A549 (cell line): Measurements from ENCODE around the gene ACER3. TPM values are rescaled to one million over a fixed set of nuclear protein-coding genes. Genes with fewer than 3 reads are reported as not detected.

Experiments
- ATAC-seq, 2 experiments: fragments of 200-7000 bp in 1 of 2; fragments of >200 bp in 1 of 2; cut with Nextera tagmentation in 1 of 2; cut with Tn5 transposase in 1 of 2; 3 replicates each; pipeline versions ENCODE4 v1.8.0 to v1.9.1; 2018 to 2020; ENCODE audit warnings: mild to moderate bottlenecking in 1 of 2, moderate library complexity in 1 of 2
- CTCF ChIA-PET: fragments of 300-600 bp; sonication (Branson Sonifier 250); formaldehyde crosslinking; extraction: SDS; loops from one replicate; lab custom pipeline; 2021; ENCODE audit warnings: antibody characterized with exemption, inconsistent platforms; lab: Yijun Ruan, JAX
- POLR2A ChIA-PET: fragments of 350-600 bp; formaldehyde crosslinking; extraction: SDS; loops from one replicate; lab custom pipeline; 2021; ENCODE audit warnings: antibody characterized with exemption, inconsistent platforms; lab: Yijun Ruan, JAX
- DNase-seq, 2 experiments: peaks; one replicate each; pipeline versions ENCODE4 v3.0.0 to v3.0.0-alpha.2; 2011 to 2016; ENCODE audit warnings: low read depth in 1 of 2, low spot score in 1 of 2
- FAIRE-seq: peaks from 2 replicates; lab custom pipeline; 2011; peaks lifted over from hg19 to GRCh38; lab: Jason Lieb, UNC
- H3K27ac ChIP-seq, 2 experiments: fragments of >200 bp; sonication (Bioruptor Twin); formaldehyde crosslinking; 3 replicates each; pipeline ENCODE4 v1.5.1; 2016 to 2017
- H3K4me1 ChIP-seq: fragments of >200 bp; sonication (Bioruptor Twin); formaldehyde crosslinking; 3 replicates; pipeline ENCODE4 v1.6.1; 2016
- H3K4me2 ChIP-seq: fragments of >200 bp; sonication (Bioruptor Twin); formaldehyde crosslinking; 3 replicates; pipeline ENCODE4 v1.6.1; 2016
- H3K4me3 ChIP-seq: fragments of >200 bp; sonication (Bioruptor Twin); formaldehyde crosslinking; 3 replicates; pipeline ENCODE4 v1.5.1; 2016
- H3K9me3 ChIP-seq: fragments of >200 bp; sonication (Bioruptor Twin); formaldehyde crosslinking; 3 replicates; pipeline ENCODE4 v1.6.1; 2016
- EHMT2 ChIP-seq: fragments of 200-600 bp; sonication (generic); IDR thresholded peaks from 2 replicates; pipeline ENCODE4 v1.6.1; 2016; ENCODE audit warnings: antibody characterized with exemption, low read depth, mild to moderate bottlenecking, moderate library complexity
- ESRRA ChIP-seq: fragments of 150-350 bp; IDR thresholded peaks from 2 replicates; pipeline ENCODE4 v1.6.1; 2014; ENCODE audit warnings: mild to moderate bottlenecking, low read length, borderline replicate concordance
- FOSB ChIP-seq: fragments of 250-450 bp; sonication (Bioruptor Pico); IDR thresholded peaks from 2 replicates; pipeline ENCODE4 v1.5.0; 2020; ENCODE audit warnings: mild to moderate bottlenecking, moderate library complexity
- HOXB13 ChIP-seq: fragments of 250-450 bp; sonication (Bioruptor Pico); IDR thresholded peaks from 2 replicates; pipeline ENCODE4 v1.5.0; 2020; ENCODE audit warnings: low read depth, mild to moderate bottlenecking, moderate library complexity
- JUN ChIP-seq, 2 experiments: fragments of >200 bp; sonication (Bioruptor Twin); formaldehyde crosslinking; IDR thresholded peaks; 2 replicates in 1 of 2; 3 replicates in 1 of 2; pipeline ENCODE4 v1.6.1; 2016 to 2017
- KDM5A ChIP-seq: fragments of 200-600 bp; sonication (generic); IDR thresholded peaks from 2 replicates; pipeline ENCODE4 v1.6.1; 2016; ENCODE audit warnings: antibody characterized with exemption, mild to moderate bottlenecking
- MAFK ChIP-seq: fragments of 450-650 bp; IDR thresholded peaks from 2 replicates; pipeline ENCODE4 v1.6.1; 2014; ENCODE audit not compliant: partially characterized antibody
- NFE2L2 ChIP-seq: fragments of 150-350 bp; conservative IDR thresholded peaks from 2 replicates; pipeline ENCODE4 v1.6.1; 2014; ENCODE audit warnings: low read length
- NR3C1 ChIP-seq: fragments of >200 bp; sonication (Bioruptor Twin); formaldehyde crosslinking; IDR thresholded peaks from 3 replicates; pipeline ENCODE4 v1.6.1; 2017
- RARB ChIP-seq: fragments of 250-450 bp; sonication (Bioruptor Pico); IDR thresholded peaks from 2 replicates; pipeline ENCODE4 v1.8.0; 2021; ENCODE audit warnings: mild to moderate bottlenecking, moderate library complexity
- RCOR1 ChIP-seq: fragments of 150-350 bp; IDR thresholded peaks from 2 replicates; pipeline ENCODE4 v1.6.1; 2014; ENCODE audit warnings: antibody characterized with exemption, low read length, low read depth
- RNF2 ChIP-seq: fragments of 200-600 bp; sonication (generic); IDR thresholded peaks from 2 replicates; pipeline ENCODE4 v1.6.1; 2016; ENCODE audit warnings: low read depth, mild to moderate bottlenecking, antibody characterized with exemption, moderate library complexity, borderline replicate concordance
- SREBF2 ChIP-seq: fragments of 450-650 bp; IDR thresholded peaks from 2 replicates; pipeline ENCODE4 v1.6.1; 2014; ENCODE audit warnings: mild to moderate bottlenecking, moderate library complexity
- TP53 ChIP-seq: fragments of 250-450 bp; sonication (Bioruptor Pico); IDR thresholded peaks from 2 replicates; pipeline ENCODE4 v1.5.0; 2021; ENCODE audit warnings: mild to moderate bottlenecking, moderate library complexity
- USF2 ChIP-seq: fragments of 450-650 bp; IDR thresholded peaks from 2 replicates; pipeline ENCODE4 v1.6.1; 2014; ENCODE audit warnings: antibody characterized with exemption
- ZC3H11A ChIP-seq: fragments of 450-650 bp; IDR thresholded peaks from 2 replicates; pipeline ENCODE4 v1.6.1; 2014; ENCODE audit warnings: antibody characterized with exemption, mild to moderate bottlenecking
- ZFP36 ChIP-seq: fragments of 450-650 bp; IDR thresholded peaks from 2 replicates; pipeline ENCODE4 v1.6.1; 2014; ENCODE audit warnings: borderline replicate concordance; ENCODE audit not compliant: partially characterized antibody
- WGBS: methylation state at CpG from one replicate; pipeline ENCODE4 v1.1.6; 2017; ENCODE audit errors: missing lambda C conversion rate; 5-methylcytosine and 5-hydroxymethylcytosine counted together
- polyA plus RNA-seq, 4 experiments: library from polyadenylated mRNA; depleted of rRNA in 3 of 4; stranded (reverse); fragments of >200 nt; fragmentation: RNase III in 1 of 4; extraction: RNeasy Plus Mini Kit Qiagen cat#74134 plus additional on column Dnase treatment in 1 of 4; gene quantifications; 2 replicates in 3 of 4; 3 replicates in 1 of 4; pipeline ENCODE4 v1.2.3, GENCODE V29; 2011 to 2017
- TF ChIP-seq, protein P1 (sequence below): fragments of >200 bp; sonication (Bioruptor Twin); formaldehyde crosslinking; IDR thresholded peaks from 2 replicates; pipeline ENCODE4 v1.6.1; 2016
- TF ChIP-seq, protein P2 (sequence below): fragments of 250-450 bp; sonication (Bioruptor Pico); IDR thresholded peaks from 2 replicates; pipeline ENCODE4 v1.5.0; 2020; ENCODE audit warnings: low read depth, mild to moderate bottlenecking, moderate library complexity
- TF ChIP-seq, protein P3 (sequence below): fragments of 150-350 bp; IDR thresholded peaks from 2 replicates; pipeline ENCODE4 v1.6.1; 2014; ENCODE audit warnings: low read depth, mild to moderate bottlenecking, low read length
- TF ChIP-seq, protein P4 (sequence below): fragments of >200 bp; sonication (Bioruptor Twin); formaldehyde crosslinking; IDR thresholded peaks from 3 replicates; pipeline ENCODE4 v1.5.1; 2016
- TF ChIP-seq, protein P5 (sequence below): IDR thresholded peaks from 2 replicates; pipeline ENCODE4 v1.6.1; 2012

ACER3 gene
- polyA plus RNA-seq, 2 of the 4 experiments (the other 2 are of a cell fraction) = 16.0 to 46.6 TPM

- H3K9me3 ChIP-seq = peaks cover 14% of the 10 kb centered on the region
- ChIA-PET POLR2A (no interaction called here), CTCF (interaction anchor here (0.7 to 4.5 kb wide), 5 partner anchors 8 to 108 kb away, joined by 3 to 25 read pairs (median 4); no protein-coding TSS in a partner anchor)
- no peak overlapping the region for H3K27ac ChIP-seq
- no peaks in the 10 kb centered on the region for H3K4me1 ChIP-seq
- FAIRE-seq (no peak), ATAC-seq (no peak), DNase-seq (no peak)
- no peak overlapping the region for H3K4me3 ChIP-seq
- no peak for TF ChIP-seq RCOR1
- no peak for TF ChIP-seq RARB (CRISPR knock-in tag)
- no peak for TF ChIP-seq TP53
- TF ChIP-seq HOXB13 = no peak
- H3K4me2 ChIP-seq = no peak overlapping the region
- WGBS = 79% methylated on average over 1 of the region's 1 CpG
Measured at GRCh38 chr11:76946223-76946622, 85.5 kb downstream of the ACER3 start.

DNA sequence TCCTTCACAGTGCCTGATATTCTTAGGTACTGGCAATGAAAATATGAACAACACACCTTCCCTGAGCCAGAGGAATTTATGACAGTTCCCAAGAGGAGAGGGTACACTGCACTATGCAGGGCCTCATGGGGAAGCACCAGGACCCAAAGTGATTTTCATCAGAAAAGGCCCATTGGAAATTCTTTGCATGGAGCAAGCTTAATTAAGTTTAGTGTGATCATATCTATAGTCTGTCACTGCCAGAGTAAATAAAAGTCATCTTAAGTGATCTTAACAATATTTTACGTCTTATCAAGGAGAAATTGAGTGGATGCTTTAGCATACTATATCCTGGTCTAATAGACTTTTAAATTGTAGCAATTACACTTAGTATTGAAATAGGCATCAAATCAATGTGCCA lies 86.5 kb downstream of the ACER3 start:
- ATAC-seq (no peak), FAIRE-seq (no peak), DNase-seq (no peak)
- ChIA-PET CTCF (interaction anchor here (0.7 to 4.5 kb wide), 3 partner anchors 9 to 144 kb away, joined by 3 to 25 read pairs (median 3); no protein-coding TSS in a partner anchor), POLR2A (no interaction called here)
- H3K4me1 ChIP-seq = no peaks in the 10 kb centered on the region
- H3K9me3 ChIP-seq = peaks cover 14% of the 10 kb centered on the region
- no peak overlapping the region for H3K4me3 ChIP-seq
- 91% methylated on average over 1 of the region's 1 CpG for WGBS
- no peak overlapping the region for H3K4me2 ChIP-seq
- H3K27ac ChIP-seq = no peak overlapping the region
- TF ChIP-seq TP53 = no peak
- TF ChIP-seq, protein P1, sequence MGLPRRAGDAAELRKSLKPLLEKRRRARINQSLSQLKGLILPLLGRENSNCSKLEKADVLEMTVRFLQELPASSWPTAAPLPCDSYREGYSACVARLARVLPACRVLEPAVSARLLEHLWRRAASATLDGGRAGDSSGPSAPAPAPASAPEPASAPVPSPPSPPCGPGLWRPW = no peak
- TF ChIP-seq KDM5A = no peak
- no peak for TF ChIP-seq MAFK
- no peak for TF ChIP-seq NR3C1
- TF ChIP-seq, protein P2, sequence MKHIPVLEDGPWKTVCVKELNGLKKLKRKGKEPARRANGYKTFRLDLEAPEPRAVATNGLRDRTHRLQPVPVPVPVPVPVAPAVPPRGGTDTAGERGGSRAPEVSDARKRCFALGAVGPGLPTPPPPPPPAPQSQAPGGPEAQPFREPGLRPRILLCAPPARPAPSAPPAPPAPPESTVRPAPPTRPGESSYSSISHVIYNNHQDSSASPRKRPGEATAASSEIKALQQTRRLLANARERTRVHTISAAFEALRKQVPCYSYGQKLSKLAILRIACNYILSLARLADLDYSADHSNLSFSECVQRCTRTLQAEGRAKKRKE (CRISPR knock-in tag) = no peak
- TF ChIP-seq EHMT2 = no peak
- TF ChIP-seq, protein P3, sequence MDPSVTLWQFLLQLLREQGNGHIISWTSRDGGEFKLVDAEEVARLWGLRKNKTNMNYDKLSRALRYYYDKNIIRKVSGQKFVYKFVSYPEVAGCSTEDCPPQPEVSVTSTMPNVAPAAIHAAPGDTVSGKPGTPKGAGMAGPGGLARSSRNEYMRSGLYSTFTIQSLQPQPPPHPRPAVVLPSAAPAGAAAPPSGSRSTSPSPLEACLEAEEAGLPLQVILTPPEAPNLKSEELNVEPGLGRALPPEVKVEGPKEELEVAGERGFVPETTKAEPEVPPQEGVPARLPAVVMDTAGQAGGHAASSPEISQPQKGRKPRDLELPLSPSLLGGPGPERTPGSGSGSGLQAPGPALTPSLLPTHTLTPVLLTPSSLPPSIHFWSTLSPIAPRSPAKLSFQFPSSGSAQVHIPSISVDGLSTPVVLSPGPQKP = no peak
- no peak for TF ChIP-seq ESRRA
- TF ChIP-seq, protein P4, sequence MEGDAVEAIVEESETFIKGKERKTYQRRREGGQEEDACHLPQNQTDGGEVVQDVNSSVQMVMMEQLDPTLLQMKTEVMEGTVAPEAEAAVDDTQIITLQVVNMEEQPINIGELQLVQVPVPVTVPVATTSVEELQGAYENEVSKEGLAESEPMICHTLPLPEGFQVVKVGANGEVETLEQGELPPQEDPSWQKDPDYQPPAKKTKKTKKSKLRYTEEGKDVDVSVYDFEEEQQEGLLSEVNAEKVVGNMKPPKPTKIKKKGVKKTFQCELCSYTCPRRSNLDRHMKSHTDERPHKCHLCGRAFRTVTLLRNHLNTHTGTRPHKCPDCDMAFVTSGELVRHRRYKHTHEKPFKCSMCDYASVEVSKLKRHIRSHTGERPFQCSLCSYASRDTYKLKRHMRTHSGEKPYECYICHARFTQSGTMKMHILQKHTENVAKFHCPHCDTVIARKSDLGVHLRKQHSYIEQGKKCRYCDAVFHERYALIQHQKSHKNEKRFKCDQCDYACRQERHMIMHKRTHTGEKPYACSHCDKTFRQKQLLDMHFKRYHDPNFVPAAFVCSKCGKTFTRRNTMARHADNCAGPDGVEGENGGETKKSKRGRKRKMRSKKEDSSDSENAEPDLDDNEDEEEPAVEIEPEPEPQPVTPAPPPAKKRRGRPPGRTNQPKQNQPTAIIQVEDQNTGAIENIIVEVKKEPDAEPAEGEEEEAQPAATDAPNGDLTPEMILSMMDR = no peak
- no peak for TF ChIP-seq SREBF2
- TF ChIP-seq RNF2 = no peak
- no peak for TF ChIP-seq JUN (IDR thresholded peaks at IDR 0.05)
- no peak for TF ChIP-seq FOSB (CRISPR knock-in tag)
- TF ChIP-seq, protein P5, sequence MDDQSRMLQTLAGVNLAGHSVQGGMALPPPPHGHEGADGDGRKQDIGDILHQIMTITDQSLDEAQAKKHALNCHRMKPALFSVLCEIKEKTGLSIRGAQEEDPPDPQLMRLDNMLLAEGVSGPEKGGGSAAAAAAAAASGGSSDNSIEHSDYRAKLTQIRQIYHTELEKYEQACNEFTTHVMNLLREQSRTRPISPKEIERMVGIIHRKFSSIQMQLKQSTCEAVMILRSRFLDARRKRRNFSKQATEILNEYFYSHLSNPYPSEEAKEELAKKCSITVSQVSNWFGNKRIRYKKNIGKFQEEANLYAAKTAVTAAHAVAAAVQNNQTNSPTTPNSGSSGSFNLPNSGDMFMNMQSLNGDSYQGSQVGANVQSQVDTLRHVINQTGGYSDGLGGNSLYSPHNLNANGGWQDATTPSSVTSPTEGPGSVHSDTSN = no peak
- TF ChIP-seq ZC3H11A = no peak
- TF ChIP-seq NFE2L2 = no peak
- TF ChIP-seq ZFP36 = no peak
- no peak for TF ChIP-seq USF2
